ENCODE results near the gene CBLB.

- TF ChIP-seq EZH2 (IDR thresholded peaks at IDR 0.05; ENCODE audit: low read length, missing control alignments) (no peak), CTCF (conservative IDR thresholded peaks at IDR 0.05 in 1 of 2, IDR thresholded peaks at IDR 0.05 in 1 of 2; ENCODE audit: low read depth in 1 of 2, low read length in 2 of 2) (no peak)
These were observed 61.7 kb downstream of the CBLB start for GRCh38 chr3:105807146-105807545.
